MM.1S (cell line): ENCODE data around the gene LITAFD.

Experiments used
- DNase-seq: peaks from one replicate; pipeline ENCODE4 v3.0.0-alpha.2; 2015
- H2AFZ ChIP-seq: fragments of 300-600 bp; sonication (generic); 2 replicates; pipeline ENCODE4 v1.6.0; 2016; ENCODE audit warnings: antibody characterized with exemption, low read length
- H3F3A ChIP-seq: fragments of 300-600 bp; sonication (generic); 2 replicates; pipeline ENCODE4 v1.6.1; 2016; ENCODE audit warnings: mild to moderate bottlenecking, antibody characterized with exemption, low read length, moderate library complexity, mixed read lengths; ENCODE audit not compliant: insufficient read depth
- H3K27ac ChIP-seq: fragments of 300-600 bp; sonication (generic); 2 replicates; pipeline ENCODE4 v1.5.1; 2016; ENCODE audit warnings: mild to moderate bottlenecking, low read length
- H3K27me3 ChIP-seq: fragments of 300-600 bp; sonication (generic); replicated peaks from 2 replicates; pipeline ENCODE4 v1.6.0; 2016; ENCODE audit warnings: low read length; ENCODE audit not compliant: insufficient read depth
- H3K36me3 ChIP-seq: fragments of 300-600 bp; sonication (generic); replicated peaks from 2 replicates; pipeline ENCODE4 v1.6.1; 2016; ENCODE audit warnings: mild to moderate bottlenecking, low read length, mixed read lengths; ENCODE audit not compliant: insufficient read depth
- H3K4me1 ChIP-seq: fragments of 300-600 bp; sonication (generic); 2 replicates; pipeline ENCODE4 v1.6.1; 2016; ENCODE audit warnings: low read length, mixed read lengths
- H3K4me2 ChIP-seq: fragments of 300-600 bp; sonication (generic); 2 replicates; pipeline ENCODE4 v1.6.0; 2016; ENCODE audit warnings: low read depth, low read length
- H3K4me3 ChIP-seq: fragments of 300-600 bp; sonication (generic); 2 replicates; pipeline ENCODE4 v1.5.1; 2016; ENCODE audit warnings: low read length, mixed read lengths
- H3K79me2 ChIP-seq: fragments of 300-600 bp; sonication (generic); 2 replicates; pipeline ENCODE4 v1.6.1; 2016; ENCODE audit warnings: mixed run types, low read length, mixed read lengths
- H3K9ac ChIP-seq: fragments of 300-600 bp; sonication (generic); 2 replicates; pipeline ENCODE4 v1.6.1; 2016; ENCODE audit warnings: low read length, mixed read lengths
- H3K9me2 ChIP-seq: fragments of 300-600 bp; sonication (generic); replicated peaks from 2 replicates; pipeline ENCODE4 v1.6.1; 2016; ENCODE audit warnings: mild to moderate bottlenecking, low read length, mixed read lengths; ENCODE audit not compliant: insufficient read depth
- H3K9me3 ChIP-seq: fragments of 300-600 bp; sonication (generic); replicated peaks from 2 replicates; pipeline ENCODE4 v1.6.1; 2016; ENCODE audit warnings: mild to moderate bottlenecking, low read length, mixed read lengths; ENCODE audit not compliant: insufficient read depth
- H4K20me1 ChIP-seq: fragments of 300-600 bp; sonication (generic); 2 replicates; pipeline ENCODE4 v1.6.1; 2016; ENCODE audit warnings: mild to moderate bottlenecking, low read length, moderate library complexity, mixed read lengths; ENCODE audit not compliant: insufficient read depth
- CTCF ChIP-seq: fragments of 300-600 bp; sonication (generic); IDR thresholded peaks from 2 replicates; pipeline ENCODE4 v1.5.1; 2016; ENCODE audit warnings: antibody characterized with exemption, low read length, mixed read lengths
- EZH2 ChIP-seq: fragments of 300-600 bp; sonication (generic); optimal IDR thresholded peaks from 2 replicates; pipeline ENCODE3; 2017; ENCODE audit warnings: low read depth, mild to moderate bottlenecking, antibody characterized with exemption, low read length, mixed read lengths
- EZH2phosphoT487 ChIP-seq: fragments of 300-600 bp; sonication (generic); IDR thresholded peaks from 2 replicates; pipeline ENCODE4 v1.6.1; 2018; ENCODE audit warnings: antibody characterized with exemption, low read length

Gene LITAFD

GRCh38 chr16:8858994-8859912 is 22.9 kb upstream of the LITAFD start:
- H4K20me1 ChIP-seq: peaks cover 18% of the 10 kb centered on the region
- H3K4me3 ChIP-seq: no peak overlapping the region
- H3K4me2 ChIP-seq: no peak overlapping the region
- peaks cover 70% of the 10 kb centered on the region for H3K79me2 ChIP-seq
- TF ChIP-seq CTCF (no peak), EZH2 (no peak), EZH2phosphoT487 (no peak)
- no peaks in the 10 kb centered on the region for H3K9me3 ChIP-seq
- no peak for DNase-seq
- no peak overlapping the region for H3K9ac ChIP-seq
- no peaks in the 10 kb centered on the region for H3K4me1 ChIP-seq
- peaks cover 9% of the 10 kb centered on the region for H3F3A ChIP-seq
- no peaks in the 10 kb centered on the region for H3K27me3 ChIP-seq
- H2AFZ ChIP-seq: no peak overlapping the region
- H3K27ac ChIP-seq: no peak overlapping the region
- 0 out of 2 replicates have a peak, but pooled peaks cover 5% of the 10 kb centered on the region for H3K36me3 ChIP-seq
- H3K9me2 ChIP-seq: no peaks in the 10 kb centered on the region

- no peak for DNase-seq
- Histone ChIP-seq H3K9me3 (no peaks in the 10 kb centered on the region), H3K27me3 (no peaks in the 10 kb centered on the region), H3K4me3 (no peak overlapping the region), H2AFZ (no peak overlapping the region), H3K36me3 (0 out of 2 replicates have a peak, but pooled peaks cover 5% of the 10 kb centered on the region), H3K4me1 (no peaks in the 10 kb centered on the region), H3K9me2 (no peaks in the 10 kb centered on the region), H3K9ac (no peak overlapping the region), H4K20me1 (peaks cover 18% of the 10 kb centered on the region), H3K27ac (no peak overlapping the region), H3K79me2 (peaks cover 77% of the 10 kb centered on the region), H3F3A (peaks cover 9% of the 10 kb centered on the region), H3K4me2 (no peak overlapping the region)
- TF ChIP-seq EZH2 (no peak), CTCF (no peak), EZH2phosphoT487 (no peak)
Observed at GRCh38 chr16:8859913-8860881, 22.0 kb upstream of the LITAFD start.

GRCh38 chr16:8861563-8862308 is 20.4 kb upstream of the LITAFD start:
- H3K4me2 ChIP-seq: no peak overlapping the region
- no peak overlapping the region for H3K4me3 ChIP-seq
- no peak overlapping the region for H2AFZ ChIP-seq
- H3K9me2 ChIP-seq: no peaks in the 10 kb centered on the region
- peaks cover 18% of the 10 kb centered on the region for H4K20me1 ChIP-seq
- 0 out of 2 replicates have a peak, but pooled peaks cover 5% of the 10 kb centered on the region for H3K36me3 ChIP-seq
- H3F3A ChIP-seq: no peaks in the 10 kb centered on the region
- DNase-seq: no peak
- H3K9ac ChIP-seq: no peak overlapping the region
- no peak overlapping the region for H3K27ac ChIP-seq
- no peaks in the 10 kb centered on the region for H3K27me3 ChIP-seq
- H3K9me3 ChIP-seq: no peaks in the 10 kb centered on the region
- TF ChIP-seq EZH2phosphoT487: no peak
- no peak for TF ChIP-seq EZH2
- no peak for TF ChIP-seq CTCF
- H3K79me2 ChIP-seq: peaks cover 89% of the 10 kb centered on the region
- H3K4me1 ChIP-seq: no peaks in the 10 kb centered on the region
